VCaP (cell line): Measurements from ENCODE around the gene DTWD2.
"Not testable (repeated sequence)": the region's sequence is repeated elsewhere in the genome, so short reads cannot be mapped to it uniquely, and the experiment has no call there.

ENCODE experiments used
- H3K27ac ChIP-seq: fragments of 450-650 bp; 2 replicates; pipeline ENCODE4 v1.5.1; 2017
- CTCF ChIP-seq: fragments of 450-650 bp; conservative IDR thresholded peaks from 2 replicates; pipeline ENCODE4 v1.5.1; 2017; ENCODE audit warnings: mild to moderate bottlenecking, moderate library complexity

Gene DTWD2

GRCh38 chr5:118854819-118855218 lies 133.5 kb downstream of the DTWD2 start:
- no peak for TF ChIP-seq CTCF
- no peak overlapping the region for H3K27ac ChIP-seq

GRCh38 chr5:118851785-118852184 lies 136.6 kb downstream of the DTWD2 start:
- not testable (repeated sequence) for H3K27ac ChIP-seq

- H3K27ac ChIP-seq = not testable (repeated sequence)
Observed at GRCh38 chr5:118849507-118849906, 138.8 kb downstream of the DTWD2 start.

- no peak overlapping the region for H3K27ac ChIP-seq
- TF ChIP-seq CTCF = no peak
Observed at GRCh38 chr5:118844351-118844750, 144.0 kb downstream of the DTWD2 start.

GRCh38 chr5:118834710-118835109 lies 153.6 kb downstream of the DTWD2 start:
- no peak overlapping the region for H3K27ac ChIP-seq
- no peak for TF ChIP-seq CTCF

GRCh38 chr5:118832974-118833373 lies 155.4 kb downstream of the DTWD2 start:
- H3K27ac ChIP-seq = no peak overlapping the region
- no peak for TF ChIP-seq CTCF

GRCh38 chr5:118825226-118825625 lies 163.1 kb downstream of the DTWD2 start:
- H3K27ac ChIP-seq = no peak overlapping the region
- TF ChIP-seq CTCF = no peak

GRCh38 chr5:118818604-118819003 lies 169.7 kb downstream of the DTWD2 start:
- no peak for TF ChIP-seq CTCF
- no peak overlapping the region for H3K27ac ChIP-seq

GRCh38 chr5:118808441-118808840 lies 179.9 kb downstream of the DTWD2 start:
- no peak overlapping the region for H3K27ac ChIP-seq
- TF ChIP-seq CTCF = no peak
